Chondrocyte (in vitro differentiated cells): ENCODE measurements around the gene SLC9C1. TPM values are rescaled to one million over a fixed set of nuclear protein-coding genes. Genes with fewer than 3 reads are reported as not detected.

ENCODE experiments used
- DNase-seq: peaks from one replicate; pipeline ENCODE4 v3.0.0; 2021; ENCODE audit warnings: mixed read lengths, low spot score
- H3K27ac Mint-ChIP-seq: one replicate; pipeline ENCODE4 v1.8.0; 2021; ENCODE audit warnings: mild to moderate bottlenecking, moderate library complexity, mixed read lengths; ENCODE audit not compliant: unreplicated experiment
- H3K27me3 Mint-ChIP-seq: 2 replicates; pipeline ENCODE4 v1.8.0; 2021; ENCODE audit warnings: low read depth, mixed read lengths
- H3K36me3 Mint-ChIP-seq: 2 replicates; pipeline ENCODE4 v1.8.0; 2021; ENCODE audit warnings: low read depth, mixed read lengths
- H3K4me1 Mint-ChIP-seq: 2 replicates; pipeline ENCODE4 v1.8.0; 2021; ENCODE audit warnings: low read depth, mild to moderate bottlenecking, mixed read lengths
- H3K4me3 Mint-ChIP-seq: one replicate; pipeline ENCODE4 v1.8.0; 2021; ENCODE audit warnings: mild to moderate bottlenecking, moderate library complexity, mixed read lengths; ENCODE audit not compliant: unreplicated experiment
- H3K9me3 Mint-ChIP-seq: 2 replicates; pipeline ENCODE4 v1.8.0; 2021; ENCODE audit warnings: low read depth, mixed read lengths
- total RNA-seq: library from RNA; stranded (reverse); gene quantifications from 3 replicates; pipeline ENCODE4 v1.2.1, GENCODE V29; 2021
- TF ChIP-seq, protein P1 (sequence below): fragments of 200-600 bp; sonication (generic); IDR thresholded peaks from 2 replicates; pipeline ENCODE4 v1.5.0; 2021; ENCODE audit warnings: antibody characterized with exemption, mild to moderate bottlenecking, moderate library complexity

The SLC9C1 gene
- total RNA-seq, 1 donor from 2014 or later, result 0.07 TPM

DNA sequence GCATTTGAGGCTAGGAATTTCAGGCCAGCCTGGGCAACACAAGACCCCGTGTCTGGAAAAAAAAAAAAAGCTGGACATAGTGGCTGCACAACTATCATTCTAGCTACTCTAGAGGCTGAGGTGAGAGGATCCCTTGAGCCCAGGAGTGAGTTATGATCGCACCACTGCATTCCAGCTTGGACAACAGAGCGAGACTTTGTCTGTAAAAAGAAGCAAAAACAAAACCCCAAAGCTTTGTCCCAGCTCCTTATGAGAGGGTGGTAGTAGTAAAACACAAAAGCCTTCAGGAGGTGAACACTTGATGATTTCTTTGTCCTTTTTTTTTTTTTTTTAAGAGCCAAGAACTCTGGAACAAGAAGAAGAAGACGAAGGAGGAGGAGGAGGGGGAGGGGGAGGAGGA lies 37.8 kb upstream of the SLC9C1 start:
- Mint-ChIP-seq H3K27ac (no peak overlapping the region), H3K9me3 (no peaks in the 10 kb centered on the region), H3K27me3 (peaks cover 1% of the 10 kb centered on the region), H3K4me1 (peaks cover 14% of the 10 kb centered on the region), H3K36me3 (no peaks in the 10 kb centered on the region), H3K4me3 (no peak overlapping the region)
- TF ChIP-seq, protein P1, sequence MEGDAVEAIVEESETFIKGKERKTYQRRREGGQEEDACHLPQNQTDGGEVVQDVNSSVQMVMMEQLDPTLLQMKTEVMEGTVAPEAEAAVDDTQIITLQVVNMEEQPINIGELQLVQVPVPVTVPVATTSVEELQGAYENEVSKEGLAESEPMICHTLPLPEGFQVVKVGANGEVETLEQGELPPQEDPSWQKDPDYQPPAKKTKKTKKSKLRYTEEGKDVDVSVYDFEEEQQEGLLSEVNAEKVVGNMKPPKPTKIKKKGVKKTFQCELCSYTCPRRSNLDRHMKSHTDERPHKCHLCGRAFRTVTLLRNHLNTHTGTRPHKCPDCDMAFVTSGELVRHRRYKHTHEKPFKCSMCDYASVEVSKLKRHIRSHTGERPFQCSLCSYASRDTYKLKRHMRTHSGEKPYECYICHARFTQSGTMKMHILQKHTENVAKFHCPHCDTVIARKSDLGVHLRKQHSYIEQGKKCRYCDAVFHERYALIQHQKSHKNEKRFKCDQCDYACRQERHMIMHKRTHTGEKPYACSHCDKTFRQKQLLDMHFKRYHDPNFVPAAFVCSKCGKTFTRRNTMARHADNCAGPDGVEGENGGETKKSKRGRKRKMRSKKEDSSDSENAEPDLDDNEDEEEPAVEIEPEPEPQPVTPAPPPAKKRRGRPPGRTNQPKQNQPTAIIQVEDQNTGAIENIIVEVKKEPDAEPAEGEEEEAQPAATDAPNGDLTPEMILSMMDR, result no peak
- DNase-seq, result no peak

DNA sequence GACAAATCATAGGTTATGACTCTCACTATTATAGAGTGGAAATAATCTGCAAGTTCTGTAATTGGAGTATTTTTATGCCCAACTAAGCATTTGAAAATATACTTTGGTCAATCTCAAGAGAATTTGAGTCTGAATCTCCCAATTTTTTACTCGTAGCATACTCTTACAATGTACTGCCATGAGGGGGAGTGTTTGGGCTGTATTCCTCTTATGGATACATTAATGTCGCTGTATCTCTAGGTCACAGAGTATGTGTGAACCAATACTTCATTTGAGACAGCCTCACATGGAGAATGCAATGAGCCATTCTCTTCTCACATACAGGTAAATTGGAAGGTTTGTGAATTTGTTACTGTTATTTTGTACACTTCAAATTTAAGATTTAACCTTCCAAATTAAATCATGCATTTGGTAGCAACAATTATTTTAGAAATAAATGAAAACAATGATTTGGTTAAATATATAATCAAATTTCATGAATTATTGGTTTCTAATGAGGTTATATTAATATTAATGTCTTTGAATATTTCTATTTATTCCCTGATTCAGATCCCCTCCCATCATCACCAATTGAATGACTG lies 33.4 kb upstream of the SLC9C1 start:
- Mint-ChIP-seq H3K36me3 (no peaks in the 10 kb centered on the region), H3K9me3 (no peaks in the 10 kb centered on the region), H3K4me3 (no peak overlapping the region), H3K27me3 (peaks cover 14% of the 10 kb centered on the region), H3K4me1 (no peaks in the 10 kb centered on the region), H3K27ac (no peak overlapping the region)
- DNase-seq, result no peak
- TF ChIP-seq, protein P1, result peak; percentile 90

DNA sequence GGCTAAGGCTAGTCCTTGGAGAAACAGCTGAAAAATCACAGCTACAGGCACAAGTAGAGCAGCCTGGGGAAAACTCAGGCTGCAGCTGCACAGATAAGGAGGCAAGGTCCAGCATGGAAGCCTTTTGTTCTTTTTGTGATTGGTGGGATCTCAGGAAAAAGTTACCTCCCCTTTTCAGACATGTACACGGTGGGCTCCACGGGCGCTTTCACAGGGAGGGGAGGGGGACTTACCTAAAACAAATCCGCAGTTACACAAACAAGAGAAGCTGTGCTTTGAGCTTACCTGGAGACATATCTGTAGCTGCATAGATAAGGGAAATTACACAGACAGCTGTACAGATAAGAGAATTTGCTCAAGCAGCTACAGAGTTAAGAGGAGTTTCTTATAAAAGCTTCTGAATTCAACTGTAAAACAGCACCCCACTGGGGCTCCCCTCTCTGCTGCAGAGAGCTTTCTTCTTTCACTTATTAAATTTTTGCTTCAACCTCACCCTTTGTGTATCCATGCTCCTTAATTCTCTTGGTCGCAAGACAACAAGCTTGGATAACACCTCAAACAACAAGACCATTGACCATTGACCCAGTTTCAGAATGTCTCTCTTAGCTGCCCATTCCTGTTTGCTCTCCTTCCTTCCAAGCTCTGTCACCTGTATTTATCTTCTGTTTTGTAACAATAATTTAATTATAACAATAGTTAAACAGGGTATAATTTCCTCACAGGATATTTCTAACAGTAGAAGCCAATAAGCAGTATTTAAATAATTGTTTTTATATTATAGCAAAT lies 28.0 kb upstream of the SLC9C1 start:
- no peak for DNase-seq
- H3K4me1 Mint-ChIP-seq, result no peaks in the 10 kb centered on the region
- no peaks in the 10 kb centered on the region for H3K9me3 Mint-ChIP-seq
- no peaks in the 10 kb centered on the region for H3K36me3 Mint-ChIP-seq
- TF ChIP-seq, protein P1, result no peak
- H3K4me3 Mint-ChIP-seq, result no peak overlapping the region
- no peak overlapping the region for H3K27ac Mint-ChIP-seq
- peaks cover 20% of the 10 kb centered on the region for H3K27me3 Mint-ChIP-seq

DNA sequence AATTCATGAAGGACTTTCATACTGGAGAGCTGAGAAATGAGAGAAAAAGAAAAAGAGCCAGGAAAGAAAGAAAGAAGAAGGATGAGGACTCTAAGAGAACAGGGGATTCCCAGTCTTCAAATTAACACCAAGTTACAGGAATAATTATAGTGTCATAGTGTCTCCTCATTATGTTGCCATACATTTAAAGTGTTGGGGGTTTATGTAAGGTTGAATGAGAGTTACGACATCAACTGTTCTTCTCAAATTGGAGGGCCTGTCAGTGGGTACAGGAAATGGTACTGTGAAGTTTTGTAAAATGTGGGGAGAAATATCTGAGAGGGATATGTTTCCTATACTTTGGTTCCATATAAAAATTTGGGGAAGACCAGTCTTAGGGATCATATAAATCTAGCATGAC lies 26.7 kb upstream of the SLC9C1 start:
- H3K27me3 Mint-ChIP-seq, result peaks cover 17% of the 10 kb centered on the region
- H3K4me1 Mint-ChIP-seq, result no peaks in the 10 kb centered on the region
- no peak overlapping the region for H3K27ac Mint-ChIP-seq
- TF ChIP-seq, protein P1, result no peak
- no peak for DNase-seq
- no peak overlapping the region for H3K4me3 Mint-ChIP-seq
- H3K9me3 Mint-ChIP-seq, result no peaks in the 10 kb centered on the region
- no peaks in the 10 kb centered on the region for H3K36me3 Mint-ChIP-seq

DNA sequence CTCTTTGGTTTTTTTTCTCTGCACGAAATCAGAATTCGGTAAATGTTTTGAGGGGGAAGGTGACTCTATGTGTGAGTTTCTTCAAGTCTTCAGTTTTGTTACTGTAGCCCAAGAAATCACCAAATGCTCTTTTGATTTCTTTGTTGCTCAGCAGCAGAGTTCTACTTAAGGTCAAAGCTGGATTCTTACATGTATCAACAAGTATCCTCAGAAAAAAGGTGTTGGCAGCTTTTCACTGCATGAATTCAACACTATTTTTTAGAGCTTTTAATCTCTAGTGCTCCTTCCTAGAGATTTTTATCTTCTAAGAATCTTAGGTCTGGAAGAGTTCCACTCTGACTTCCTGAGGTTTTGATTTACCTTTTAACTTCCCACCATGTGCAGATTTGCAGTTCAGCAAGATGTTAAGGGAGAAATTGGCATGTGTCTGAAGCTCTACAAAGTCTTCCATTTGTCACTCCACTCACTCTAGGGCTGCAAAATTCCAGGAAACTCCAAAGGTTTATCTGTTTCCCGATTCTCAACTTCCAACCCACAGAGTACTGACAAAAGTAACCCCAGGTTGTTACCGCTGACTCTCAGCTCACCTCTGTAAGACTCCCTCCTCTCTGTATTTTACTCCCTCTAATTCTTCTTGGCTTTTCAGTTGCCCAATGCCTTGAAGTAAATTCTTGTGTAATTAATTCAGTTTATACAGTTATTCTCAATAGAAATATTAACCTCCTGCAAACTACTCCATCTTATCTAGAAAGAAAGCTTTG lies 25.7 kb upstream of the SLC9C1 start:
- H3K4me3 Mint-ChIP-seq, result no peak overlapping the region
- H3K27ac Mint-ChIP-seq, result no peak overlapping the region
- TF ChIP-seq, protein P1, result no peak
- no peaks in the 10 kb centered on the region for H3K36me3 Mint-ChIP-seq
- no peak for DNase-seq
- peaks cover 14% of the 10 kb centered on the region for H3K27me3 Mint-ChIP-seq
- H3K4me1 Mint-ChIP-seq, result no peaks in the 10 kb centered on the region
- H3K9me3 Mint-ChIP-seq, result no peaks in the 10 kb centered on the region
